GM23338 (cell line): ENCODE data around the gene MAPT. TPM values are rescaled to one million over a fixed set of nuclear protein-coding genes. Genes with fewer than 3 reads are reported as not detected.

Experiments
- ATAC-seq: fragments of 200-7000 bp; cut with Tn5 transposase; 3 replicates; pipeline ENCODE4 v1.9.1; 2020
- DNase-seq: peaks from one replicate; pipeline ENCODE4 v3.0.0-alpha.2; 2015; ENCODE audit warnings: low spot score
- H2AFZ ChIP-seq: fragments of 200-600 bp; sonication (generic); 2 replicates; pipeline ENCODE4 v1.8.0; 2016; ENCODE audit warnings: antibody characterized with exemption, mild to moderate bottlenecking, moderate library complexity
- H3F3A ChIP-seq: fragments of 200-600 bp; sonication (generic); replicated peaks from 2 replicates; pipeline ENCODE4 v1.8.0; 2017; ENCODE audit warnings: antibody characterized with exemption, mixed run types, low read depth
- H3K27ac ChIP-seq: fragments of 200-600 bp; sonication (generic); 2 replicates; pipeline ENCODE4 v1.6.1; 2016; ENCODE audit warnings: low read depth
- H3K27me3 ChIP-seq: fragments of 200-600 bp; sonication (generic); 2 replicates; pipeline ENCODE4 v1.8.0; 2016; ENCODE audit warnings: mild to moderate bottlenecking, mixed run types, moderate library complexity; ENCODE audit not compliant: insufficient read depth
- H3K36me3 ChIP-seq: fragments of 200-600 bp; sonication (generic); 2 replicates; pipeline ENCODE4 v1.8.0; 2016; ENCODE audit warnings: mild to moderate bottlenecking; ENCODE audit not compliant: insufficient read depth
- H3K4me1 ChIP-seq: fragments of 200-600 bp; sonication (generic); 2 replicates; pipeline ENCODE4 v1.8.0; 2016; ENCODE audit warnings: mild to moderate bottlenecking, moderate library complexity; ENCODE audit not compliant: insufficient read depth
- H3K4me2 ChIP-seq: fragments of 200-600 bp; sonication (generic); 2 replicates; pipeline ENCODE4 v1.7.1; 2017; ENCODE audit warnings: mixed run types
- H3K4me3 ChIP-seq: fragments of 200-600 bp; sonication (generic); 2 replicates; pipeline ENCODE4 v1.6.1; 2016; ENCODE audit warnings: mixed run types
- H3K79me2 ChIP-seq: fragments of 200-600 bp; sonication (generic); replicated peaks from 2 replicates; pipeline ENCODE4 v1.8.0; 2017; ENCODE audit warnings: mild to moderate bottlenecking; ENCODE audit not compliant: insufficient read depth
- H3K9me2 ChIP-seq: fragments of 200-600 bp; sonication (generic); 2 replicates; pipeline ENCODE4 v1.8.0; 2017; ENCODE audit not compliant: insufficient read depth
- H4K20me1 ChIP-seq: fragments of 200-600 bp; sonication (generic); replicated peaks from 2 replicates; pipeline ENCODE4 v1.8.0; 2017; ENCODE audit warnings: mild to moderate bottlenecking; ENCODE audit not compliant: insufficient read depth
- H3K27ac Mint-ChIP-seq: 2 replicates; pipeline ENCODE4 v1.8.0; 2020; ENCODE audit warnings: inconsistent platforms, mild to moderate bottlenecking, moderate library complexity, mixed read lengths
- H3K27me3 Mint-ChIP-seq: 3 replicates; pipeline ENCODE4 v1.8.0; 2022; ENCODE audit warnings: low read depth, mild to moderate bottlenecking, moderate library complexity, mixed read lengths, inconsistent platforms; ENCODE audit not compliant: insufficient read depth, poor library complexity
- H3K36me3 Mint-ChIP-seq: 3 replicates; pipeline ENCODE4 v1.8.0; 2021; ENCODE audit warnings: low read depth, mild to moderate bottlenecking, inconsistent platforms, moderate library complexity, mixed read lengths
- H3K4me1 Mint-ChIP-seq: 3 replicates; pipeline ENCODE4 v1.8.0; 2020; ENCODE audit warnings: mild to moderate bottlenecking, inconsistent platforms, mixed read lengths
- H3K4me3 Mint-ChIP-seq: 3 replicates; pipeline ENCODE4 v1.8.0; 2021; ENCODE audit warnings: moderate library complexity, mild to moderate bottlenecking, inconsistent platforms, mixed read lengths
- H3K9me3 Mint-ChIP-seq: 3 replicates; pipeline ENCODE4 v1.8.0; 2020; ENCODE audit warnings: moderate library complexity, mild to moderate bottlenecking, inconsistent platforms, mixed read lengths
- CTCF ChIP-seq, 2 experiments: fragments of 200-600 bp in 1 of 2; sonication (generic) in 1 of 2; conservative IDR thresholded peaks; 2 replicates each; pipeline versions ENCODE4 v1.5.1 to v1.6.1; 2016 to 2017; ENCODE audit warnings: antibody characterized with exemption in 2 of 2, low read depth in 2 of 2, mild to moderate bottlenecking in 2 of 2, moderate library complexity in 1 of 2
- ETS1 ChIP-seq: IDR thresholded peaks from 2 replicates; pipeline ENCODE4 v1.6.1; 2016; ENCODE audit warnings: antibody characterized with exemption
- EZH2 ChIP-seq: fragments of 200-600 bp; sonication (generic); IDR thresholded peaks from one replicate; pipeline ENCODE4 v1.8.0; 2017; ENCODE audit warnings: antibody characterized with exemption, mild to moderate bottlenecking, low read depth; ENCODE audit not compliant: unreplicated experiment
- EZH2phosphoT487 ChIP-seq: fragments of 200-600 bp; sonication (generic); IDR thresholded peaks from one replicate; pipeline ENCODE4 v1.8.1; 2018; ENCODE audit warnings: antibody characterized with exemption; ENCODE audit not compliant: unreplicated experiment
- JUNB ChIP-seq: IDR thresholded peaks from one replicate; pipeline ENCODE4 v1.6.1; 2016; ENCODE audit warnings: antibody characterized with exemption; ENCODE audit not compliant: unreplicated experiment
- NANOG ChIP-seq: IDR thresholded peaks from 2 replicates; pipeline ENCODE4 v1.6.1; 2016; ENCODE audit warnings: antibody characterized with exemption, borderline replicate concordance
- POLR2AphosphoS5 ChIP-seq: IDR thresholded peaks from 2 replicates; pipeline ENCODE4 v1.6.1; 2016; ENCODE audit warnings: antibody characterized with exemption, low read depth
- REST ChIP-seq: IDR thresholded peaks from one replicate; pipeline ENCODE4 v1.6.1; 2018; ENCODE audit warnings: antibody characterized with exemption; ENCODE audit not compliant: unreplicated experiment
- STAT1 ChIP-seq: IDR thresholded peaks from one replicate; pipeline ENCODE4 v1.6.1; 2016; ENCODE audit warnings: antibody characterized with exemption; ENCODE audit not compliant: unreplicated experiment
- ZNF114 ChIP-seq: fragments of 250-450 bp; sonication (Bioruptor Pico); IDR thresholded peaks from 2 replicates; pipeline ENCODE4 v1.5.0; 2020; ENCODE audit warnings: mild to moderate bottlenecking, moderate library complexity
- ZNF462 ChIP-seq: fragments of 250-450 bp; sonication (Bioruptor Pico); IDR thresholded peaks from 2 replicates; pipeline ENCODE4 v1.5.0; 2020; ENCODE audit warnings: mild to moderate bottlenecking, moderate library complexity
- polyA plus RNA-seq: library from polyadenylated mRNA; unstranded; fragments of >200 nt; fragmentation: Nextera tagmentation; extraction: Ambion mirVana; gene quantifications from 2 replicates; pipeline ENCODE4 v1.2.1, GENCODE V29; 2016
- total RNA-seq: library from RNA; depleted of rRNA; stranded (reverse); fragments of >200 nt; shearing (Covaris generic); gene quantifications from 2 replicates; pipeline ENCODE4 v1.2.3, GENCODE V29; 2014

MAPT gene
- total and polyA plus RNA-seq, 2 experiments from 2014 or later, result 1.1 to 2.1 TPM

- TF ChIP-seq NANOG (no peak), CTCF (conservative IDR thresholded peaks at IDR 0.05; ENCODE audit: low read depth in 2 of 2) (no peak), POLR2AphosphoS5 (no peak), STAT1 (no peak), EZH2phosphoT487 (no peak), ETS1 (no peak), EZH2 (no peak)
These were observed 98.5 kb downstream of the MAPT start (continued) for GRCh38 chr17:45992904-45993303.

- no peak overlapping the region for H3K4me3 ChIP-seq
- no peak overlapping the region for H3K27ac ChIP-seq
- H3K79me2 ChIP-seq, result no peaks in the 10 kb centered on the region
- no peaks in the 10 kb centered on the region; the same call in 2 of the 3 replicates for H3K9me3 Mint-ChIP-seq
- DNase-seq (no peak), ATAC-seq (no peak; the same call in 2 of the 3 replicates)
- H3K27me3 ChIP-seq, result no peaks in the 10 kb centered on the region
- no peaks in the 10 kb centered on the region for H3K36me3 Mint-ChIP-seq
- peaks cover 10% of the 10 kb centered on the region for H3K27me3 Mint-ChIP-seq
- peaks cover 5% of the 10 kb centered on the region for H3K4me1 Mint-ChIP-seq
- no peak overlapping the region for H3K4me2 ChIP-seq
- H3K9me2 ChIP-seq, result no peaks in the 10 kb centered on the region
- H3K36me3 ChIP-seq, result no peaks in the 10 kb centered on the region
- H3K4me3 Mint-ChIP-seq, result no peak overlapping the region
- H3K27ac Mint-ChIP-seq, result no peak overlapping the region
- H4K20me1 ChIP-seq, result no peaks in the 10 kb centered on the region
- no peak overlapping the region for H2AFZ ChIP-seq
- H3F3A ChIP-seq, result no peaks in the 10 kb centered on the region
- H3K4me1 ChIP-seq, result no peaks in the 10 kb centered on the region; the same call in 1 of the 2 replicates
- TF ChIP-seq EZH2phosphoT487 (no peak), STAT1 (no peak), REST (no peak), JUNB (no peak), EZH2 (no peak), ZNF462 (CRISPR knock-in tag) (no peak), ZNF114 (CRISPR knock-in tag) (no peak), POLR2AphosphoS5 (no peak)
These were observed 99.7 kb downstream of the MAPT start for GRCh38 chr17:45993962-45994627.
